Activated CD8-positive, alpha-beta memory T cell treated with anti-CD3 and anti-CD28 coated beads for 48 hours (primary cell): ENCODE results near the gene MYLK.

ENCODE experiments used
- DNase-seq, 3 experiments: peaks; one replicate each; pipeline ENCODE4 v3.0.0-alpha.2; 2020; ENCODE audit warnings: low read depth in 2 of 3, low spot score in 2 of 3

The MYLK gene

DNA sequence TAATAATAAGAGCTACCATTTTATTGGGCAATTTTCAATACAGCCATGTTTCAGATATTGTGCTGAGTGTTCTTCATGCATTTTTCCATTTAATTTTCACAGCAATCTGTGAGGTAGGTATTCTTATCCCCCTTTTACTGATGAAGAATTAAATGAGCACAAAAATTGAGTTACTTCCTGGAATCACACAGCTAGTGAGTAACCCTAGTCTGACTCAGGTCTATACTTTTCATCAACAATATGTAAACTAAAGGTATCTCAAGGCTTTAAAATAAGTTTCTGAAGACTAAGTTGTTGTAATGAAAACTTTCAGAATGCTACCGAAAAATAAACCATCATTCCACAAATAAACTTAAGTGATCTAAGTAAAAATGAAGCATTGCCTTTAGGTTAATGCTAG, 321.6 kb downstream of the MYLK start:
- DNase-seq, result no peak

DNA sequence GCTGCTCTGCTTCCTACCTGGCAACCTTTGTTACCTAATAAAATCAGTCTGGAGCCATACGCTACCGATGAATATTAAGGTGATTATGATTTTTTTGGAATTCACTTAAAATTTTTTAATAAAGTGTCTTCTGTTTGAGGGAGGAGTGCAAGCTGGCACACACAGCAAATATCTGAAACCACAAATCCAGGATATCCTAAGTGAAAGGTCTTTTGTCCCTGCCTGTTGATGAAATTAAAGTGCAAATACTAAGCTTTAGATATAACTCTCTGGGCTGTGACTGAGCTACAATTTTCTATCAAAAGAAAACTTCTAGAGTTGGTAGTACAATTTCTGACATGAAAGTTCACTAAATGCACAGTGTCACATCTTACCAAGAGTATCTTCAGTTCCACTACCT, 322.9 kb downstream of the MYLK start:
- DNase-seq, result no peak
